ENCODE results near the gene MORF4L2.
"Not testable (repeated sequence)": the region's sequence is repeated elsewhere in the genome, so short reads cannot be mapped to it uniquely, and the experiment has no call there.

DNA sequence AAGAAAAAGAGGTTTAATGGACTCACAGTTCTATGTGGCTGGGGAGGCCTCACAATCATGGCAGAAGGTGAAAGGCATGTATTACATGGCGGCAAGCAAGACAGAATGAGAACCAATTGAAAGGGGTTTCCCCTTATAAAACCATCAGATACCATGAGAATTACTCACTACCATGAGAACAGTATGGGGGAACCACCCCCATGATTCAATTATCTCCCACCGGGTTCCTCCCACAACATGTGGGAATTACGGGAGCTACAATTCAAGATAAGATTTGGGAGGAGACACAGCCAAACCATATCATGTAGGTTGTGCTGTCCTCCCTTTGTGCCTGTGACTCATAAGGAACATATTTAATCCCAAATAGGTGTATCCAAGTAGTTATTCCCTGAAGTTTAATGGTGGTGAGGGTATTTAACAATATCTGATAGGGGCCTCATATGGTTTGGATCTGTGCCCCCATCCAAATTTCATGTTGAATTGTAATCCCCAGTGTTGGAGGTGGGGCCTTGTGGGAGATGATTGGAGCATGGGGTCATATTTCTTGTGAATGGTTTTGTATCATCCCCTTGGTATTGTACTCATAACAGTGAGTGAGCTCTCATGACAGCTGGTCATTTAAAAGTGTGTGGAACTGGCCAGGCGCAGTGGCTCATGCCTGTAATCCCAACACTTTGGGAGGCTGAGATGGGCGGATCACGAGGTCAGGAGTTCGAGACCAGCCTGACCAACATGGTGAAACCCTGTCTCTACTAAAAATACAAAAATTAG, 31.1 kb downstream of the MORF4L2 start:
- TF ChIP-seq, protein P1, sequence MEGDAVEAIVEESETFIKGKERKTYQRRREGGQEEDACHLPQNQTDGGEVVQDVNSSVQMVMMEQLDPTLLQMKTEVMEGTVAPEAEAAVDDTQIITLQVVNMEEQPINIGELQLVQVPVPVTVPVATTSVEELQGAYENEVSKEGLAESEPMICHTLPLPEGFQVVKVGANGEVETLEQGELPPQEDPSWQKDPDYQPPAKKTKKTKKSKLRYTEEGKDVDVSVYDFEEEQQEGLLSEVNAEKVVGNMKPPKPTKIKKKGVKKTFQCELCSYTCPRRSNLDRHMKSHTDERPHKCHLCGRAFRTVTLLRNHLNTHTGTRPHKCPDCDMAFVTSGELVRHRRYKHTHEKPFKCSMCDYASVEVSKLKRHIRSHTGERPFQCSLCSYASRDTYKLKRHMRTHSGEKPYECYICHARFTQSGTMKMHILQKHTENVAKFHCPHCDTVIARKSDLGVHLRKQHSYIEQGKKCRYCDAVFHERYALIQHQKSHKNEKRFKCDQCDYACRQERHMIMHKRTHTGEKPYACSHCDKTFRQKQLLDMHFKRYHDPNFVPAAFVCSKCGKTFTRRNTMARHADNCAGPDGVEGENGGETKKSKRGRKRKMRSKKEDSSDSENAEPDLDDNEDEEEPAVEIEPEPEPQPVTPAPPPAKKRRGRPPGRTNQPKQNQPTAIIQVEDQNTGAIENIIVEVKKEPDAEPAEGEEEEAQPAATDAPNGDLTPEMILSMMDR (conservative IDR thresholded peaks at IDR 0.05; ENCODE audit: low read depth in 2 of 2): not testable (repeated sequence)
- TF ChIP-seq POLR2AphosphoS5 (IDR thresholded peaks at IDR 0.05; ENCODE audit: low read depth); EZH2phosphoT487 (IDR thresholded peaks at IDR 0.05; ENCODE audit: unreplicated experiment); JUNB (IDR thresholded peaks at IDR 0.05; ENCODE audit: unreplicated experiment); EZH2 (IDR thresholded peaks at IDR 0.05; ENCODE audit: low read depth, unreplicated experiment); ZNF114 (CRISPR knock-in tag; IDR thresholded peaks at IDR 0.05); STAT1 (IDR thresholded peaks at IDR 0.05; ENCODE audit: unreplicated experiment); CREB1 (CRISPR knock-in tag; IDR thresholded peaks at IDR 0.05; ENCODE audit: low read depth); REST (IDR thresholded peaks at IDR 0.05; ENCODE audit: unreplicated experiment); ZNF331 (CRISPR knock-in tag; IDR thresholded peaks at IDR 0.05; ENCODE audit: low read depth); NANOG (IDR thresholded peaks at IDR 0.05; ENCODE audit: borderline replicate concordance); ZNF462 (CRISPR knock-in tag; IDR thresholded peaks at IDR 0.05): not testable (repeated sequence)

Measured in GM23338 (cell line).